Ramos (cell line): ENCODE data around the gene GMDS.

Source experiments
- in situ Hi-C: fragments of 300-500 bp; cut with MboI; formaldehyde crosslinking; loops from one replicate; pipeline ENCODE4 v1.14.3; 2022; ENCODE audit warnings: low sequenced_read_pairs; ENCODE audit not compliant: unreplicated experiment

Gene GMDS

DNA sequence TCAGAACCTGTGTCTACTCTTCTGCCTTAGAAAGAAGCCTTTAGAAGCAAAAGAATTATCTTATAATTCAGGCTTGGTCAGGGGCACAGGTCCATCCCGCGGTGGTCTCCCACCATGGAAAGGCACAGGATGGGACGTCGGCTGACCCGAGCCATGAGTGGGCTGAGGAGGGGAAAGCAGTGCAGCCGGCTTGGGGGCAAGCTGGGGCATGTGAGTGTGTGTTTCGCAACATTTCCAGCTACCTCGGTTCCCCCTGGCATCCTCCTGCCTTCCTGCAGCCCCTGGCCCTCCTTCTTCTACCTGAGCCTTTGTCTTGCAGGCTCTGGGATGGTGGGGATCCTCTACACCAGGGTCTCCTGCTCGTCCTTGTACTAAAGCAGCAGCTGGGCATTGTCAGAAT, 664.8 kb downstream of the GMDS start:
- in situ Hi-C loops: no loop called here

DNA sequence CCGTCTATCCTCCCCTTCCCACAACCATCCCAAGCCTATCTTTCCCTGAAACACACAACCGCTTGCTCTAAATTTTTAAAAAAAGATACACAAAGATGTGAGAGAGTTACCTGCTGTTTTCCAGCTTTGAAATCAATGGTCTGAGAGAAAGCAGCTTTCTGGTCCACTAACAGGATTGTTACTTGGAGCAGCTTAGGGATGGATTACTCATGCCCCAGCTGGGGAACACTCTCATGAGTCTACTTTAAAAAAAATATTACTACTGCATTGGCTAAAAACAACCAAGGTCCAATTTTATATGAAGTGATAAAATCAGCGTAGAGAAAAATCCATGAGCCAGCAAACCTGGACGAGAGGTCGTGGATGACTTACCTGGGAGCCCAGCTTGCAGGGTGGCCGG, 665.3 kb downstream of the GMDS start:
- in situ Hi-C loops: no loop called here

DNA sequence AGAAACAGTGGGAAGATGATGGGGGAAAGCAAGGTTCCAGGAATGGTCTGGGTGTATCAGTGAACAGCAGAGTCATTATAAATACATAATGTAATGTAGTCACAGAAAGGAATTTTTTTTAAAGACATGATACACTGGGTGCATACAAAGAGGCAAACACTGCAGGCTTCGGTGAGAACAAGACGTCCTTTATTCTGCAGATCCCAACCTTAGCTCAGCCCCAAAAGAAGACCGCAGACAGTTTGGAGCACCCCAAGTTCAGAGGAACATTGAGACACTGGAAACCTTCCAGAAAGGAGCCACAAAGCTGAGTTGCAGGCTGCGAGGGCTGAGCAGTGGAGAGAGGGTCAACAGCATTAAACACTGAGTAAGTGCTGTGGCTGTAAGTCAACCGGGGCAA, 666.3 kb downstream of the GMDS start:
- in situ Hi-C loops: no loop called here

DNA sequence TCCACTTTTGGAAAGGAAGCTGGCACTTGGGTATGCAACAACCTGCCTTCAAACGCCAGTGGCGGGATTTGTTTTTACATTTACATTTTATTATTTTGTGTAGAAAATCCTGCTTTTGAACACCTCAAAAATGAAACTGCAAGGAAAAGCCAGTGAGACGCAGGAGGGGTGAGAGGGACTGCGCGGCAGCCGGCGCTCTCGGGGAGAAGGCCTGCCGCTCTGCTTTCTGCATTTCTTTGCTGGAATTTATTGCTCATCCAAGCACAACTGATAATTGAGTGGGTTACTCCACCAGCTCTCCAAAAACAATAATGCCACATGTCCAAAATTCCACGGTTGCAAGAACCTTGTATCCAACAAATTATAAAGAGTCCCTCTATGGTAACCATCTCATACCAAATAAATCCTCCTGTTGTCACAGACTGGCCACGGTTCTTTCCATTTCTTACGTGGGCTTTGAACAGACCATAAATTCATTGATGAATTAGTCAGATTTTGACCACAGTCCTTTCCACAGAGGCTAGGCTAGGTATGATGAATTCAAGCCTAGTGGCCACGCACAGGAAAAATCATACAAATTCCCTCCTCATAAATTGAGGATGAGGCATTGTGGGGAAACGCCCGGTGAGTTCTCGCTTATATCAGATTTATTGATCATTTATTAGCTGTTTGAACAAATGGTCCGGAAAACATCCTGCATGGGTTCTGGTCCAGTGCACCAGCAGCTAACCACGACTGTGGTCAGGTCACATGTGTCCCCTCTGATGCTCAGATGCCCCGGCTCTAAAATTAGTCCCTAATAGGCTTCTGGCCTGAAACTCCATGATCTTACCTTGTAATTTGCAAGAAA, 667.3 kb downstream of the GMDS start:
- in situ Hi-C loops: no loop called here

DNA sequence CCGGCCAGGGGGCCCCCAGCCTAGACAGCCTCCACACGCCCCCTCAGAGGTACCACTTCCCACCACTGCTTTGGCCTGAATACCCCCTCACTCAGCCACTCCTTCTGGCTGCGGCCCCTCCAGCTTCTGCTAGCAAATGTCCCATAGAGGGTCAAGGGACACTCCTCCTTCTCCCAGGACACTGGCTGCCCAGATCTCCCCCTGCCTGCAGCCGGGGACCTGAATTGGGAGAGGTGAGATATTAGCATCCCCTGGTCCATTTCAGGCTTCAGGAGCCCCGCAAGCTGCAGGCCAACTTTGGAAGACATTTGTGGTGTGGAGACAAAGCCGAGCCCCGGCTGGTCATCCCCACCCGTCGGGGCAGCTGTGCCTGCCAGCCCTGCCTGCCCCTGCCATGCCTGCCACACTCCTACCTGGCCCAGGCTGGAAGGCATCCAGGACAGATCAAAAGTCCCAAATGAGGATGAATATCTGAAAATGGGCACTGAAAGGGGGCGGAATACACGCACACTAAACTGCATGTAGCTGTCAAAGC, 668.2 kb downstream of the GMDS start:
- in situ Hi-C loops: no loop called here

DNA sequence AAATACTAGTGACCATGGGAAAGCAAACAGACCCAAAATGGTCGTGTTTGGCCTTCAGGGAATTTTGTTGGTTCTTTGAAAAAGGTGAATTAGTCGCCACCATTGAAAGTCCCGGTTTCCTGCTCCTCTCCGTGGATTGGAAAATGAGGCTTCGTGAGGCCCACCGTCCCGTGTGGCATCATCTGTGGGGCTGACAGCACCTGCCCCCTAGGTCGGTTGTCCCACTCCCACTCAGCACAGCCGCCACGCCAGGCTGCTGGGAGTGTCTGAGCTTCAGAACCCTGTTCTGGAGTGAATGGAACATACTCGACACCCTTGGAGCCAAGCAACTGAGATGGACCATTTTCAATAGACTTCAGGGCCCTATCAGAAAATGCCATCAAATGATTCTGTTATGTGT, 668.7 kb downstream of the GMDS start:
- in situ Hi-C loops: no loop called here

DNA sequence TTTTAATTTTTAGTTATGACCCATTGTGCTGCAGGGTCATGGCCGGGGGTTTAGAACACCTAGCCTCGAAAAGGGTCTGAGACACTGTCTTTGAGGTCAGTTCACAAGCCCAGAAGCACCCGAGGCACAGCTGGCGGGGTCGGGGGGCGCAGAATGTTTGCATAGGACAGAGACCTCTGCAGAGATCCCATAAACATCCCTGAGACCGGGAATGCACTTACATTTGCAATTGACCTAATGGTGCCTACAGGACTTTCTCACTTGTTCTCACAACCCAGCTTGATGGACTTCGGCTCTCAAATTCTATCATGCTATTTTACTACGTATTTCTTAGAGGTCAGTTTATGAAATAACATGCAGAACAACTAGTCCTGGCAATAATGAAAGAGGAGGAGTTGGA, 669.2 kb downstream of the GMDS start:
- in situ Hi-C loops: no loop called here

DNA sequence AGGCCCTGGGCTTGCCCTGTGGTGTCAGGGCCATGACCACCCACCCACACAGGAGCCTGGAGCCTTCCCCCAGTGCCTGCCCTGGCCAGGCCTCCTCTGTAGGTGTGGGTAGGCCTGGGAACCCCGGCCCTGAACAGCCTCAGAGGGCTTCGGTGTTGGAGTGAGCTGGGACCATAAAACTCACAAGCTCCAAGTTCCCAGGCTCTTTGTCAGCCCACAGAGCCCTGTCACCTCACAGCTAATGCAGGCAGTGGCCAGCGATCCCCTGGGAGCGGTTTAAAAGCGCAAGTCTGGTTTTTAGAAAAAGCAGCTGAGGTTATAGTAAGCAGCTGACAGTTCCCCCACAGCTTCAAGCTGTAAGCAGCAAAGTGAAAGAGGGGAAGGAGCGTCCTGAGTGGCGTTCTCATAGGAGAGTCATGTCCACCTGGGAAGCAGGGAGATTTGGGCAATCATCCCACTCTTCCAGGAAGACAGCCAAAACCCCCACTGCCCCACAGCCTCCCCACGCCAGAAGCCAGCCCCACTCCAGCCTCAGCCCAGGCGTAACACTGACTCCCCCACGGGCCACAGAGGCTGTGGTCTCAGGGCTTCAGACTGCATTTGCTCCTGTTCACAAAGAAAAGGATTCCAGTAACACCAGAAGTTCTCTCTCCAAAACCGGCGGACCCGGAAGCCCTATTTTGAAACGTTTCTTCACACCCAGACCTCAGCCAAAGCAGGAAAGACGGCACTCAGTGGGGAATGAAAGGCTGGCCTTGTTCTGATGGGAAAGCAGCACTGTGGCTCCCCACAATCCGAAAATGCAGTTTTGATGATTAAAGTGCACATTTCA, 670.0 kb downstream of the GMDS start:
- in situ Hi-C loops: no loop called here

DNA sequence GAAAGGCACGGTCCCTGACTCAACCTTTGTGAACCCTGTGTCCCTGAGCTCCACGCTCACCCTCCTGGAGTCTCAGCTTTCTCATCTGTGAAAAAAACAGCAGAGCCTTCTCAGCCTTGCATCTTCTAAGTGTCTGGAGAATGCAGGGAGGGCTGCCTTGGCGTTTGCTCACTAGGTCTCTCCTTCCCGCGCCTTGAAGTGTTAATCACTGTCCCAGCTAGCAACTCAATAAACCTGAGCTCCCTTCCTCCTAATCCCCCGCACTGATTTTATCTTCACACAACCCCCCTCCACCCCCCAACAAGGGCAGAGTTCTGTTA, 670.6 kb downstream of the GMDS start:
- in situ Hi-C loops: no loop called here

DNA sequence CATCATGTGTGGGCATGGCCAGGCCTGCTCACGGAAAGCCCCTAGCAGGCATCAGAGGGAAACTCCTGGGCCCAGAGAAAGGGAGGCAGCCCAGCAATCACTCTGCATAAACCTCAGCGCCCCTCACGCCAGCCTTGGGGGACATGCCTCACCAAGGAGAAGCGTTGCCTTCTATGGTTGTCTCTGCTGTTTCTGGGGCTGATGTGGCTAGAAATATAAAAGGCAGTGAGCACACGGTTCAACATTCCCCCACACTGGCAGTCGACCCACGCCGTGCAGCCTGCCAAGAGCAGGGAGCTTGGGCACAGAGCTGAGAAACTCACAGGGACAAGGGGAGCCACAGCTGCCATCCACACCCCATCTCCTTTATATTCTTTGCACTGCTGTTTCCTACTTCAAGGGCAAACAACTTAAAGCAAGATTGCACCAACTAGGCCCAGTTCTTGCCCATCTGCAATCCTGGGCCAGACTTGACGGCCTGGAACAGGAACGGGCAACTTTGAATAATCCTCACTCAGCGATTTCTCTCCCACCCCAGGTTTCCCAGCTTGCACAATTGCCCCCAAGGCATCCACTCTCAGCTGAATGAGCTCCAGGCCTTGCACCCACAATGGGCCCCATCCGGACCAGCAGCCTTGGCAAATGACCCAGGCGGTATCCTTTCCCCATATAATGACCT, 671.2 kb downstream of the GMDS start:
- in situ Hi-C loops: no loop called here
